Neural cell (in vitro differentiated cells): ENCODE results near the gene JPH4.

Source experiments
- EZH2 ChIP-seq: fragments of 200-600, 300-800 bp; shearing (Covaris generic), sonication (generic); IDR thresholded peaks from 2 replicates; pipeline ENCODE4 v1.6.1; 2014; ENCODE audit warnings: antibody characterized with exemption, low read length, borderline replicate concordance, mild to moderate bottlenecking; ENCODE audit not compliant: insufficient read depth, poor library complexity, severe bottlenecking
- RAD21 ChIP-seq: fragments of 450-650 bp; conservative IDR thresholded peaks from 2 replicates; pipeline ENCODE4 v1.6.1; 2014; ENCODE audit warnings: antibody characterized with exemption, mild to moderate bottlenecking, moderate library complexity
- TF ChIP-seq, protein P1 (sequence below): fragments of 450-650 bp; IDR thresholded peaks from 2 replicates; pipeline ENCODE4 v1.5.1; 2014; ENCODE audit warnings: antibody characterized with exemption, mild to moderate bottlenecking, moderate library complexity; ENCODE audit not compliant: poor library complexity, severe bottlenecking

DNA sequence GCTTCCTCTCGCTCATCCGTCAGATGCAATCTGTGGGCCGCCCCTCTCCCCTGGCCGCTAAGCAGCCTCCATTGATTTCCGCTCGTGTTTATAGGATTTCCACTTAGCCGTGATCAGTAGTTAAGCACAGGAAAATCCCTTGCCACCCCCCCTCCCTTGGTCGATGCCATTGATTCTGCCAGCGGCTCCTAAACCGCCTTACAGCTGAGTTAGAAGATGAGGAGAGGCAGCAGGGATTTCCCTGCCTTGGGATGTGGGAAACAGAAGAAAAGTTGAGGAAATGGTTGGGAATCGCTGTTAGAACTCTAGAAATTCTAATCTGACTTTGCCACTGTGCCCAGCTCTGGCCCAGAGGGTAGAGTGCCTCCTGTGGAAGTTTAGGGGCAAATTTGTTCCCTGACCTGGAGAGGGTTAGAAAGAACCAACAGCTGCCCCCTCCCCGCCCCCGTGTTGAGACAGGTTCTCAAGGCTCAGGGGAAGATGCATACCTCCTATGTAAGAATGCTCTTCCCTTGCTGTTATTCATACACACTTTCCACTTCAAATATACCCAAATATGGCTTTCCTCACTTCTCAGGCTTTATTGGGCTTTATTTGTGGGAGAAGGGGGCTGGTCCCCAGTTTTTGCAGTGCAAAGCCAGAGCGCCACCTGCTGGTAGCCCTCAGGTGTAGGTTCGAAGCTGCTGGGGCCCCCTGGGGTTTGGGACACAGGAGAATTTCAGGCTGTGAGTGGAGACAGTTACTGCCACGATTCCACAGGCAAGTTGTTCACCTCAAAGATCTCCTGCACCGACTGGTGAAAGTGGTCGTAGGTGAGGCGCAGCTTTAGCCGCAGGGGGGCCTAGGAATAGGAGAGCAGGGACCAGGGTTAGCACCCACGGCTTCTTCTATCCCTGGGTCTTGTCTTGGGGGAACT is 19.3 kb downstream of the JPH4 start:
- TF ChIP-seq, protein P1, sequence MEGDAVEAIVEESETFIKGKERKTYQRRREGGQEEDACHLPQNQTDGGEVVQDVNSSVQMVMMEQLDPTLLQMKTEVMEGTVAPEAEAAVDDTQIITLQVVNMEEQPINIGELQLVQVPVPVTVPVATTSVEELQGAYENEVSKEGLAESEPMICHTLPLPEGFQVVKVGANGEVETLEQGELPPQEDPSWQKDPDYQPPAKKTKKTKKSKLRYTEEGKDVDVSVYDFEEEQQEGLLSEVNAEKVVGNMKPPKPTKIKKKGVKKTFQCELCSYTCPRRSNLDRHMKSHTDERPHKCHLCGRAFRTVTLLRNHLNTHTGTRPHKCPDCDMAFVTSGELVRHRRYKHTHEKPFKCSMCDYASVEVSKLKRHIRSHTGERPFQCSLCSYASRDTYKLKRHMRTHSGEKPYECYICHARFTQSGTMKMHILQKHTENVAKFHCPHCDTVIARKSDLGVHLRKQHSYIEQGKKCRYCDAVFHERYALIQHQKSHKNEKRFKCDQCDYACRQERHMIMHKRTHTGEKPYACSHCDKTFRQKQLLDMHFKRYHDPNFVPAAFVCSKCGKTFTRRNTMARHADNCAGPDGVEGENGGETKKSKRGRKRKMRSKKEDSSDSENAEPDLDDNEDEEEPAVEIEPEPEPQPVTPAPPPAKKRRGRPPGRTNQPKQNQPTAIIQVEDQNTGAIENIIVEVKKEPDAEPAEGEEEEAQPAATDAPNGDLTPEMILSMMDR = peak; percentile 94
- TF ChIP-seq EZH2 (no peak), RAD21 (peak; percentile 90)
